Right atrium auricular region (tissue), 2 donors: Measurements from ENCODE around the gene RFT1. TPM values are rescaled to one million over a fixed set of nuclear protein-coding genes. Genes with fewer than 3 reads are reported as not detected.

Experiments
- DNase-seq: peaks from one replicate; pipeline ENCODE4 v3.0.0-alpha.2; 2019; ENCODE audit warnings: low spot score
- H3K27ac ChIP-seq, 2 donors: fragments of 200-600 bp; sonication (generic); 1 replicate in 1 of 2; 2 replicates in 1 of 2; pipeline ENCODE4 v1.5.1; 2016 to 2019
- H3K27me3 ChIP-seq, 2 donors: fragments of 200-600 bp; sonication (generic); one replicate each; pipeline versions ENCODE4 v1.5.1 to v1.6.0; 2017 to 2019
- H3K36me3 ChIP-seq: fragments of 200-600 bp; sonication (generic); one replicate; pipeline ENCODE4 v1.5.1; 2016
- H3K4me1 ChIP-seq, 2 donors: fragments of 200-600 bp; sonication (generic); one replicate each; pipeline versions ENCODE4 v1.5.1 to v1.6.0; 2017 to 2019
- H3K4me3 ChIP-seq, 2 donors: fragments of 200-600 bp; sonication (generic); 1 replicate in 1 of 2; 2 replicates in 1 of 2; pipeline ENCODE4 v1.5.1; 2017 to 2019; ENCODE audit warnings: mild to moderate bottlenecking in 1 of 2, moderate library complexity in 1 of 2
- H3K9me3 ChIP-seq, 2 donors: fragments of 200-600 bp; sonication (generic); one replicate each; pipeline ENCODE4 v1.5.1; 2019
- CTCF ChIP-seq, 2 donors: fragments of 200-600 bp; sonication (generic); IDR thresholded peaks; one replicate each; pipeline ENCODE4 v1.5.1; 2019; ENCODE audit warnings: antibody characterized with exemption in 2 of 2
- total RNA-seq, 2 donors: library from RNA; depleted of rRNA; stranded (reverse); fragments of >200 nt; gene quantifications; one replicate each; pipeline ENCODE4 v1.1.0, GENCODE V29; 2016

RFT1 gene
- total RNA-seq, 2 donors from 2014 or later = 6.2 to 6.8 TPM

GRCh38 chr3:53071882-53072431, 58.3 kb downstream of the RFT1 start:
- no peak for TF ChIP-seq CTCF (IDR thresholded peaks at IDR 0.05)
- H3K27ac ChIP-seq = no peak overlapping the region
- peaks cover 0 to 16% of the 10 kb centered on the region in 2 donors for H3K4me1 ChIP-seq
- DNase-seq = no peak
- no peaks in the 10 kb centered on the region for H3K9me3 ChIP-seq
- no peaks in the 10 kb centered on the region for H3K27me3 ChIP-seq
- no peak overlapping the region for H3K4me3 ChIP-seq
- H3K36me3 ChIP-seq = no peaks in the 10 kb centered on the region

GRCh38 chr3:53069422-53070068, 60.7 kb downstream of the RFT1 start:
- no peak for TF ChIP-seq CTCF (IDR thresholded peaks at IDR 0.05)
- Histone ChIP-seq H3K9me3 (no peaks in the 10 kb centered on the region), H3K36me3 (no peaks in the 10 kb centered on the region), H3K27ac (no peak overlapping the region), H3K4me1 (peaks cover 0 to 16% of the 10 kb centered on the region in 2 donors), H3K27me3 (no peaks in the 10 kb centered on the region), H3K4me3 (no peak overlapping the region)
- DNase-seq = no peak

GRCh38 chr3:53068176-53068575, 62.1 kb downstream of the RFT1 start:
- no peak overlapping the region for H3K4me3 ChIP-seq
- no peaks in the 10 kb centered on the region for H3K27me3 ChIP-seq
- no peak overlapping the region for H3K27ac ChIP-seq
- TF ChIP-seq CTCF (IDR thresholded peaks at IDR 0.05) = no peak
- no peaks in the 10 kb centered on the region for H3K9me3 ChIP-seq
- DNase-seq = no peak
- H3K36me3 ChIP-seq = no peaks in the 10 kb centered on the region
- H3K4me1 ChIP-seq = peaks cover 0 to 16% of the 10 kb centered on the region in 2 donors

GRCh38 chr3:53067567-53067966, 62.7 kb downstream of the RFT1 start:
- no peak overlapping the region for H3K27ac ChIP-seq
- no peak for DNase-seq
- no peak for TF ChIP-seq CTCF (IDR thresholded peaks at IDR 0.05)

GRCh38 chr3:53065841-53066480, 64.3 kb downstream of the RFT1 start:
- DNase-seq = no peak
- Histone ChIP-seq H3K4me1 (no peaks in the 10 kb centered on the region), H3K4me3 (no peak overlapping the region), H3K27ac (no peak overlapping the region), H3K36me3 (no peaks in the 10 kb centered on the region), H3K27me3 (no peaks in the 10 kb centered on the region), H3K9me3 (no peaks in the 10 kb centered on the region)
- no peak for TF ChIP-seq CTCF (IDR thresholded peaks at IDR 0.05)

More at GRCh38 chr3:53067567-53067966, 62.7 kb downstream of the RFT1 start:
- H3K4me3 ChIP-seq = no peak overlapping the region
- no peaks in the 10 kb centered on the region for H3K36me3 ChIP-seq
- no peaks in the 10 kb centered on the region for H3K27me3 ChIP-seq
- no peaks in the 10 kb centered on the region for H3K9me3 ChIP-seq
- peaks cover 0 to 11% of the 10 kb centered on the region in 2 donors for H3K4me1 ChIP-seq
